ENCODE results near the gene MREG. TPM values are rescaled to one million over a fixed set of nuclear protein-coding genes. Genes with fewer than 3 reads are reported as not detected.

The MREG gene
- total and polyA plus RNA-seq, 3 donors from 2014 or later = 3.0 to 5.2 (median 4.3) TPM

GRCh38 chr2:215952860-215953637 lies 60.3 kb downstream of the MREG start:
- no peaks in the 10 kb centered on the region for H3K9me3 ChIP-seq
- H3K27ac ChIP-seq = no peak overlapping the region
- no peak overlapping the region for H3K4me3 ChIP-seq
- 80 to 84% methylated on average over 4 of the region's 4 CpGs for WGBS, 2 donors
- no peaks in the 10 kb centered on the region for H3K36me3 ChIP-seq (ENCODE audit: low read depth, missing control alignments)
- H3K27me3 ChIP-seq = no peaks in the 10 kb centered on the region
- TF ChIP-seq, protein P1, sequence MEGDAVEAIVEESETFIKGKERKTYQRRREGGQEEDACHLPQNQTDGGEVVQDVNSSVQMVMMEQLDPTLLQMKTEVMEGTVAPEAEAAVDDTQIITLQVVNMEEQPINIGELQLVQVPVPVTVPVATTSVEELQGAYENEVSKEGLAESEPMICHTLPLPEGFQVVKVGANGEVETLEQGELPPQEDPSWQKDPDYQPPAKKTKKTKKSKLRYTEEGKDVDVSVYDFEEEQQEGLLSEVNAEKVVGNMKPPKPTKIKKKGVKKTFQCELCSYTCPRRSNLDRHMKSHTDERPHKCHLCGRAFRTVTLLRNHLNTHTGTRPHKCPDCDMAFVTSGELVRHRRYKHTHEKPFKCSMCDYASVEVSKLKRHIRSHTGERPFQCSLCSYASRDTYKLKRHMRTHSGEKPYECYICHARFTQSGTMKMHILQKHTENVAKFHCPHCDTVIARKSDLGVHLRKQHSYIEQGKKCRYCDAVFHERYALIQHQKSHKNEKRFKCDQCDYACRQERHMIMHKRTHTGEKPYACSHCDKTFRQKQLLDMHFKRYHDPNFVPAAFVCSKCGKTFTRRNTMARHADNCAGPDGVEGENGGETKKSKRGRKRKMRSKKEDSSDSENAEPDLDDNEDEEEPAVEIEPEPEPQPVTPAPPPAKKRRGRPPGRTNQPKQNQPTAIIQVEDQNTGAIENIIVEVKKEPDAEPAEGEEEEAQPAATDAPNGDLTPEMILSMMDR (IDR thresholded peaks at IDR 0.05) = no peak
- no peak for TF ChIP-seq POLR2A (IDR thresholded peaks at IDR 0.05)
- no peaks in the 10 kb centered on the region for H3K4me1 ChIP-seq
- intact Hi-C loops (cut with DNase I; ENCODE audit: low total_unique reads) = loop anchor here (10.0 kb wide), 1 partner anchor 62 kb away; the partner anchor contains the start of gene MREG
- no peak for DNase-seq

- no peaks in the 10 kb centered on the region for H3K36me3 ChIP-seq (ENCODE audit: low read depth, missing control alignments)
- peak; percentile 51 for DNase-seq
- H3K27ac ChIP-seq = no peak overlapping the region
- no peak overlapping the region for H3K4me3 ChIP-seq
- H3K9me3 ChIP-seq = no peaks in the 10 kb centered on the region
- intact Hi-C loops (cut with DNase I; ENCODE audit: low total_unique reads) = loop anchor here (10.0 kb wide), 1 partner anchor 63 kb away; the partner anchor contains the start of gene MREG
- no peak for TF ChIP-seq POLR2A (IDR thresholded peaks at IDR 0.05)
- TF ChIP-seq, protein P1 (IDR thresholded peaks at IDR 0.05) = no peak
- H3K4me1 ChIP-seq = no peaks in the 10 kb centered on the region
- 42 to 59% methylated on average over 3 of the region's 3 CpGs for WGBS, 2 donors
- no peaks in the 10 kb centered on the region for H3K27me3 ChIP-seq
These were observed 61.8 kb downstream of the MREG start for GRCh38 chr2:215951558-215951957.

DNA sequence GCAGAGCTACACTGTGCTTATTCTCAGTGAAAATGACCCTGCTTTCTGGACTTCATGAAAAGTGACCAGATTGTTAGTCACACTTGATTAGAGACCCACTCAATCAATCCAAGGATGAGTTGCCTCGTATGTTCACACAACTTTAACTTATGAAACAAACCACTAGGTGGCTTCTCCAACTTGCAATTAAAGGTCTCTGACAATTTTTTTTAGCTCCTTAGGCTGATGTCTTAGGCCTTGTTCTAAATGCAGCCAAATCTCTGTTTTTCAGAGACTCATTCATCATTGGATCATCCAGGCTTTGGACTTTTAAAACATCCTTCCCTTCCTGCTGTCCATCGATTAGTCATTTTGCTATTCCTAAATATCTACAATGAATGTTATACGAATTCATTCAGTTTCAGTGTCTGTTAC lies 63.4 kb downstream of the MREG start:
- intact Hi-C loops (cut with DNase I; ENCODE audit: low total_unique reads) = loop anchor here (10.0 kb wide), 1 partner anchor 65 kb away; the partner anchor contains the start of gene MREG
- H3K4me3 ChIP-seq = no peak overlapping the region
- H3K36me3 ChIP-seq (ENCODE audit: low read depth, missing control alignments) = no peaks in the 10 kb centered on the region
- no peaks in the 10 kb centered on the region for H3K4me1 ChIP-seq
- DNase-seq = no peak
- TF ChIP-seq, protein P1 (IDR thresholded peaks at IDR 0.05) = peak; percentile 7 to 63 (median 49)
- TF ChIP-seq POLR2A (IDR thresholded peaks at IDR 0.05) = no peak
- H3K27me3 ChIP-seq = no peaks in the 10 kb centered on the region
- no peak overlapping the region for H3K27ac ChIP-seq
- WGBS, 2 donors = 72% methylated on average over 3 of the region's 3 CpGs
- H3K9me3 ChIP-seq = no peaks in the 10 kb centered on the region

DNA sequence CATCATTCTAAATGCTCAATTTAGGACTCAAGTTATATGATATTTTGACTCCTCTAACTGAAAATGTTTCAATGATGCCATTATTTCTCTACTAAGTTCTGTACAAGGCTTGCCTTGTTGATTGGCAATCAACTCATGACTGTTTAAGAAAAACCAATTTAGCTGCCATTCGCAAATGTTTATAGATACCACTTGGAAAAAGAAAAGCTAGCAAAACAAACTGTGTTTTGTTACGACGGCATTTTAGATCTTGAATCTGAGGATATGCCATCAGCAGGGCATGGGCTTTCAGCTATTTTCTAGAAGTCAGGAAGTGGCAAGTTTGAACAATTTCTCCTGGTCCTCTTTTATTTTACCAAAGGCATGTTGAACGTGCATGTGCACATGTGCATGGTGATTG lies 65.3 kb downstream of the MREG start:
- H3K4me1 ChIP-seq = no peaks in the 10 kb centered on the region
- H3K4me3 ChIP-seq = no peak overlapping the region
- H3K27ac ChIP-seq = no peak overlapping the region
- H3K27me3 ChIP-seq = no peaks in the 10 kb centered on the region
- 84 to 89% methylated on average over 4 of the region's 4 CpGs for WGBS, 2 donors
- no peaks in the 10 kb centered on the region for H3K36me3 ChIP-seq (ENCODE audit: low read depth, missing control alignments)
- no peaks in the 10 kb centered on the region for H3K9me3 ChIP-seq
- no peak for DNase-seq
- intact Hi-C loops (cut with DNase I; ENCODE audit: low total_unique reads) = no loop called here
- no peak for TF ChIP-seq POLR2A (IDR thresholded peaks at IDR 0.05)
- TF ChIP-seq, protein P1 (IDR thresholded peaks at IDR 0.05) = no peak

All from testis (tissue), 3 donors.